ENCODE data around the gene PTPN3.

DNA sequence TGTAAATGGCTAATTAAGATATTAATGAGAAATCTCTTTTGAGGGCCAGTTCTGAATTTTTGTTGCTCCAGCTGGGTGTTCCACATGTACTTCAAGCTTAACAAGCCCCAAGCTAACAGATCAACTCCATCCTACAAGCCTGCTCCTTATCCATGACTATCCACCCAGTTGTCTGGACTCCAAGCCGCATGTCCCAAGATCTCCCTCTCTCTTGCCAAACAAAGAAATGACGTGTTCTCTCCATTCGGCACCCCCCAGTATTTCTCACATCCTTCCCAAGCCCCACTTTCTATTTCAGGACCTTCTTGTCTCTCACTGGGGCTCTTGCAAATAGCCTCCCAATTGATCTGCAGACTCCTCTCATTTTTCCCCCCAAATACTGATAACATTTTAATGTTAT lies 15.8 kb upstream of the PTPN3 start:
- TF ChIP-seq, protein P1, sequence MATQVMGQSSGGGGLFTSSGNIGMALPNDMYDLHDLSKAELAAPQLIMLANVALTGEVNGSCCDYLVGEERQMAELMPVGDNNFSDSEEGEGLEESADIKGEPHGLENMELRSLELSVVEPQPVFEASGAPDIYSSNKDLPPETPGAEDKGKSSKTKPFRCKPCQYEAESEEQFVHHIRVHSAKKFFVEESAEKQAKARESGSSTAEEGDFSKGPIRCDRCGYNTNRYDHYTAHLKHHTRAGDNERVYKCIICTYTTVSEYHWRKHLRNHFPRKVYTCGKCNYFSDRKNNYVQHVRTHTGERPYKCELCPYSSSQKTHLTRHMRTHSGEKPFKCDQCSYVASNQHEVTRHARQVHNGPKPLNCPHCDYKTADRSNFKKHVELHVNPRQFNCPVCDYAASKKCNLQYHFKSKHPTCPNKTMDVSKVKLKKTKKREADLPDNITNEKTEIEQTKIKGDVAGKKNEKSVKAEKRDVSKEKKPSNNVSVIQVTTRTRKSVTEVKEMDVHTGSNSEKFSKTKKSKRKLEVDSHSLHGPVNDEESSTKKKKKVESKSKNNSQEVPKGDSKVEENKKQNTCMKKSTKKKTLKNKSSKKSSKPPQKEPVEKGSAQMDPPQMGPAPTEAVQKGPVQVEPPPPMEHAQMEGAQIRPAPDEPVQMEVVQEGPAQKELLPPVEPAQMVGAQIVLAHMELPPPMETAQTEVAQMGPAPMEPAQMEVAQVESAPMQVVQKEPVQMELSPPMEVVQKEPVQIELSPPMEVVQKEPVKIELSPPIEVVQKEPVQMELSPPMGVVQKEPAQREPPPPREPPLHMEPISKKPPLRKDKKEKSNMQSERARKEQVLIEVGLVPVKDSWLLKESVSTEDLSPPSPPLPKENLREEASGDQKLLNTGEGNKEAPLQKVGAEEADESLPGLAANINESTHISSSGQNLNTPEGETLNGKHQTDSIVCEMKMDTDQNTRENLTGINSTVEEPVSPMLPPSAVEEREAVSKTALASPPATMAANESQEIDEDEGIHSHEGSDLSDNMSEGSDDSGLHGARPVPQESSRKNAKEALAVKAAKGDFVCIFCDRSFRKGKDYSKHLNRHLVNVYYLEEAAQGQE (IDR thresholded peaks at IDR 0.05; ENCODE audit: low read depth, low read length): no peak
- TF ChIP-seq, protein P2, sequence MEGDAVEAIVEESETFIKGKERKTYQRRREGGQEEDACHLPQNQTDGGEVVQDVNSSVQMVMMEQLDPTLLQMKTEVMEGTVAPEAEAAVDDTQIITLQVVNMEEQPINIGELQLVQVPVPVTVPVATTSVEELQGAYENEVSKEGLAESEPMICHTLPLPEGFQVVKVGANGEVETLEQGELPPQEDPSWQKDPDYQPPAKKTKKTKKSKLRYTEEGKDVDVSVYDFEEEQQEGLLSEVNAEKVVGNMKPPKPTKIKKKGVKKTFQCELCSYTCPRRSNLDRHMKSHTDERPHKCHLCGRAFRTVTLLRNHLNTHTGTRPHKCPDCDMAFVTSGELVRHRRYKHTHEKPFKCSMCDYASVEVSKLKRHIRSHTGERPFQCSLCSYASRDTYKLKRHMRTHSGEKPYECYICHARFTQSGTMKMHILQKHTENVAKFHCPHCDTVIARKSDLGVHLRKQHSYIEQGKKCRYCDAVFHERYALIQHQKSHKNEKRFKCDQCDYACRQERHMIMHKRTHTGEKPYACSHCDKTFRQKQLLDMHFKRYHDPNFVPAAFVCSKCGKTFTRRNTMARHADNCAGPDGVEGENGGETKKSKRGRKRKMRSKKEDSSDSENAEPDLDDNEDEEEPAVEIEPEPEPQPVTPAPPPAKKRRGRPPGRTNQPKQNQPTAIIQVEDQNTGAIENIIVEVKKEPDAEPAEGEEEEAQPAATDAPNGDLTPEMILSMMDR (IDR thresholded peaks at IDR 0.05): no peak
- no peak for TF ChIP-seq CHD2 (IDR thresholded peaks at IDR 0.05; ENCODE audit: low read length, partially characterized antibody)
- TF ChIP-seq ZBTB33 (IDR thresholded peaks at IDR 0.05; ENCODE audit: borderline replicate concordance, low read depth): no peak
- no peak for TF ChIP-seq FOXM1 (IDR thresholded peaks at IDR 0.05; ENCODE audit: low read depth)
- no peak for TF ChIP-seq EP300 (IDR thresholded peaks at IDR 0.05; ENCODE audit: borderline replicate concordance in 1 of 2, low read depth in 1 of 2, low read length in 1 of 2)
- no peak for TF ChIP-seq JUND (IDR thresholded peaks at IDR 0.05)
- TF ChIP-seq GABPA (IDR thresholded peaks at IDR 0.05; ENCODE audit: low read depth): no peak
- no peak for TF ChIP-seq EZH2phosphoT487 (IDR thresholded peaks at IDR 0.05; ENCODE audit: borderline replicate concordance, low read depth)
